OCI-LY3 (cell line): Measurements from ENCODE around the gene DDX5.
A peak's percentile ranks its signal among the peaks of the same experiment; 100 is the strongest.

Experiments
- CTCF ChIP-seq: fragments of 200-600, 300-600 bp; sonication (generic); IDR thresholded peaks from 2 replicates; pipeline ENCODE4 v1.5.1; 2014; ENCODE audit warnings: antibody characterized with exemption, low read length, low read depth
- EZH2phosphoT487 ChIP-seq: fragments of 200-600 bp; shearing (Covaris generic); IDR thresholded peaks from 2 replicates; pipeline ENCODE4 v1.6.1; 2018; ENCODE audit warnings: antibody characterized with exemption, mixed run types, low read depth

- TF ChIP-seq CTCF (peak; percentile 20; the same call in 1 of the 2 replicates), EZH2phosphoT487 (no peak)
Measured at GRCh38 chr17:64534187-64534586, 28.1 kb upstream of the DDX5 start.
